Astrocyte (in vitro differentiated cells and primary cell): ENCODE measurements around the gene GMPR2.
"Not testable (repeated sequence)": the region's sequence is repeated elsewhere in the genome, so short reads cannot be mapped to it uniquely, and the experiment has no call there.

Source experiments
- EZH2 ChIP-seq: IDR thresholded peaks from 2 replicates; pipeline ENCODE4 v1.6.1; 2012; ENCODE audit warnings: mild to moderate bottlenecking, low read length, inconsistent platforms; ENCODE audit not compliant: insufficient read depth
- TF ChIP-seq, protein P1 (sequence below): IDR thresholded peaks from 2 replicates; pipeline ENCODE4 v1.5.1; 2011; ENCODE audit warnings: low read depth, mild to moderate bottlenecking, inconsistent platforms, low read length, moderate library complexity; ENCODE audit not compliant: insufficient read depth

DNA sequence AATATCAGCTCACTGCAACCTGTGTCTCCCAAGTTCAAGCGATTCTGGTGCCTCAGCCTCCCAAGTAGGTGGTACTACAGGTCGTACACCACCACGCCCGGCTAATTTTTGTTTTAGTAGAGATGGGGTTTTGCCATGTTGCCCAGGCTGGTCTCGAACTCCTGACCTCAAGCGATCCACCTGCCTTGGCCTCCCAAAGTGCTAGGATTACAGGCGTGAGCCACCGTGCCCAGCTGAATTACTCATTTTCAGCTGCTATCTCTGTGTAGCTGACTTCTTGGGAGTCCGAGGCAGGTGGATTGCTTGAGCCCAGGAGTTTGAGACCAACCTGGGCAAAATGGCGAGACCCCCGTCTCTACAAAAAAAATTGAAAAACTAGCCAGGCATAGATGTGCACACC, 12.6 kb downstream of the GMPR2 start:
- TF ChIP-seq, protein P1, sequence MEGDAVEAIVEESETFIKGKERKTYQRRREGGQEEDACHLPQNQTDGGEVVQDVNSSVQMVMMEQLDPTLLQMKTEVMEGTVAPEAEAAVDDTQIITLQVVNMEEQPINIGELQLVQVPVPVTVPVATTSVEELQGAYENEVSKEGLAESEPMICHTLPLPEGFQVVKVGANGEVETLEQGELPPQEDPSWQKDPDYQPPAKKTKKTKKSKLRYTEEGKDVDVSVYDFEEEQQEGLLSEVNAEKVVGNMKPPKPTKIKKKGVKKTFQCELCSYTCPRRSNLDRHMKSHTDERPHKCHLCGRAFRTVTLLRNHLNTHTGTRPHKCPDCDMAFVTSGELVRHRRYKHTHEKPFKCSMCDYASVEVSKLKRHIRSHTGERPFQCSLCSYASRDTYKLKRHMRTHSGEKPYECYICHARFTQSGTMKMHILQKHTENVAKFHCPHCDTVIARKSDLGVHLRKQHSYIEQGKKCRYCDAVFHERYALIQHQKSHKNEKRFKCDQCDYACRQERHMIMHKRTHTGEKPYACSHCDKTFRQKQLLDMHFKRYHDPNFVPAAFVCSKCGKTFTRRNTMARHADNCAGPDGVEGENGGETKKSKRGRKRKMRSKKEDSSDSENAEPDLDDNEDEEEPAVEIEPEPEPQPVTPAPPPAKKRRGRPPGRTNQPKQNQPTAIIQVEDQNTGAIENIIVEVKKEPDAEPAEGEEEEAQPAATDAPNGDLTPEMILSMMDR: not testable (repeated sequence)
- not testable (repeated sequence) for TF ChIP-seq EZH2
